Measurements from ENCODE around the gene SENP8.
A peak's percentile ranks its signal among the peaks of the same experiment; 100 is the strongest.

The SENP8 gene

GRCh38 chr15:72163719-72164118 lies 45.5 kb downstream of the SENP8 start:
- ATAC-seq, result no peak
- TF ChIP-seq CREB5 (CRISPR knock-in tag; IDR thresholded peaks at IDR 0.05; ENCODE audit: low read depth) (no peak), SNAI2 (CRISPR knock-in tag; IDR thresholded peaks at IDR 0.05) (no peak), OSR1 (CRISPR knock-in tag; IDR thresholded peaks at IDR 0.05) (no peak)

- no peak for TF ChIP-seq ZC3H10 (CRISPR knock-in tag; IDR thresholded peaks at IDR 0.05)
- no peak for TF ChIP-seq PPARA (CRISPR knock-in tag; IDR thresholded peaks at IDR 0.05; ENCODE audit: borderline replicate concordance)
- TF ChIP-seq TOX (CRISPR knock-in tag; IDR thresholded peaks at IDR 0.05; ENCODE audit: borderline replicate concordance), result no peak
- no peak for TF ChIP-seq TSHZ2 (CRISPR knock-in tag; IDR thresholded peaks at IDR 0.05)
- TF ChIP-seq ISL1 (CRISPR knock-in tag; IDR thresholded peaks at IDR 0.05), result no peak
- no peak for TF ChIP-seq CSRNP3 (CRISPR knock-in tag; IDR thresholded peaks at IDR 0.05)
- TF ChIP-seq RARB (CRISPR knock-in tag; IDR thresholded peaks at IDR 0.05), result no peak
- no peak for TF ChIP-seq GLIS3 (CRISPR knock-in tag; IDR thresholded peaks at IDR 0.05)
- TF ChIP-seq TCF4 (CRISPR knock-in tag; IDR thresholded peaks at IDR 0.05; ENCODE audit: borderline replicate concordance), result no peak
- no peak for TF ChIP-seq ESRRG (CRISPR knock-in tag; IDR thresholded peaks at IDR 0.05)
- no peak for TF ChIP-seq CREB5 (CRISPR knock-in tag; IDR thresholded peaks at IDR 0.05; ENCODE audit: low read depth)
Measured at GRCh38 chr15:72166716-72167417, 48.7 kb downstream of the SENP8 start.

GRCh38 chr15:72167445-72167844 lies 49.2 kb downstream of the SENP8 start:
- ATAC-seq, result no peak
- TF ChIP-seq GLIS3 (CRISPR knock-in tag; IDR thresholded peaks at IDR 0.05) (no peak), ZFP30 (CRISPR knock-in tag; IDR thresholded peaks at IDR 0.05) (no peak), POU6F1 (CRISPR knock-in tag; IDR thresholded peaks at IDR 0.05; ENCODE audit: borderline replicate concordance, low read depth) (no peak)

More at GRCh38 chr15:72166716-72167417, 48.7 kb downstream of the SENP8 start:
- ATAC-seq, result no peak

- ATAC-seq, result peak; percentile 25; the same call in 1 of the 3 replicates
- TF ChIP-seq GLIS3 (CRISPR knock-in tag; IDR thresholded peaks at IDR 0.05) (no peak), RARB (CRISPR knock-in tag; IDR thresholded peaks at IDR 0.05) (no peak), TCF4 (CRISPR knock-in tag; IDR thresholded peaks at IDR 0.05; ENCODE audit: borderline replicate concordance) (no peak), CSRNP3 (CRISPR knock-in tag; IDR thresholded peaks at IDR 0.05) (no peak), TOX (CRISPR knock-in tag; IDR thresholded peaks at IDR 0.05; ENCODE audit: borderline replicate concordance) (no peak), SNAI2 (CRISPR knock-in tag; IDR thresholded peaks at IDR 0.05) (no peak), ZNF8 (CRISPR knock-in tag; IDR thresholded peaks at IDR 0.05) (no peak), ESRRG (CRISPR knock-in tag; IDR thresholded peaks at IDR 0.05) (no peak), ZNF70 (CRISPR knock-in tag; IDR thresholded peaks at IDR 0.05) (no peak), ISL1 (CRISPR knock-in tag; IDR thresholded peaks at IDR 0.05) (no peak), OSR1 (CRISPR knock-in tag; IDR thresholded peaks at IDR 0.05) (no peak), POU6F1 (CRISPR knock-in tag; IDR thresholded peaks at IDR 0.05; ENCODE audit: borderline replicate concordance, low read depth) (no peak), CSDC2 (CRISPR knock-in tag; IDR thresholded peaks at IDR 0.05) (no peak), BACH2 (CRISPR knock-in tag; IDR thresholded peaks at IDR 0.05; ENCODE audit: borderline replicate concordance) (no peak)
Measured at GRCh38 chr15:72168131-72168807, 50.1 kb downstream of the SENP8 start.
